ENCODE measurements around the gene RAB3GAP1. TPM values are rescaled to one million over a fixed set of nuclear protein-coding genes. Genes with fewer than 3 reads are reported as not detected.
"Not testable (repeated sequence)": the region's sequence is repeated elsewhere in the genome, so short reads cannot be mapped to it uniquely, and the experiment has no call there.

The RAB3GAP1 gene
- total RNA-seq, 1 experiment from 2014 or later = 36.8 TPM

- intact Hi-C loops (cut with micrococcal nuclease; ENCODE audit: unreplicated experiment) = no loop called here
- no peak overlapping the region for H3K27ac ChIP-seq
- no peak for DNase-seq
- H3K79me2 ChIP-seq (ENCODE audit: low read depth) = no peaks in the 10 kb centered on the region
- no peak overlapping the region for H3K4me2 ChIP-seq
- H3K9me2 ChIP-seq (ENCODE audit: insufficient read depth) = no peaks in the 10 kb centered on the region
- H4K20me1 ChIP-seq (ENCODE audit: insufficient read depth) = 0 out of 2 replicates have a peak, but pooled peaks cover 6% of the 10 kb centered on the region
- 0 out of 2 replicates have a peak, but pooled peaks cover 4% of the 10 kb centered on the region for H3F3A ChIP-seq (ENCODE audit: insufficient read depth, low read depth)
- H2AFZ ChIP-seq = no peak overlapping the region
- BruUV-seq (replicated peaks) = no TSS peak
- ChIA-PET CTCF (no interaction called here), POLR2A (ENCODE audit: unreplicated experiment) (no interaction called here)
- no peaks in the 10 kb centered on the region for H3K4me1 ChIP-seq (replicated peaks; ENCODE audit: insufficient read depth)
- H3K36me3 ChIP-seq (ENCODE audit: low read depth) = peaks cover 8% of the 10 kb centered on the region; the same call in 1 of the 2 replicates
- no peaks in the 10 kb centered on the region; the same call in 1 of the 2 replicates for H3K9me3 ChIP-seq (ENCODE audit: insufficient read depth, low read depth)
- no peaks in the 10 kb centered on the region for H3K27me3 ChIP-seq (ENCODE audit: insufficient read depth, low read depth)
- TF ChIP-seq EZH2 (IDR thresholded peaks at IDR 0.05; ENCODE audit: low read depth) (no peak), CTCF (conservative IDR thresholded peaks at IDR 0.05) (no peak)
- H3K4me3 ChIP-seq = no peak overlapping the region
Measured at GRCh38 chr2:135113322-135113721, 61.2 kb downstream of the RAB3GAP1 start.

DNA sequence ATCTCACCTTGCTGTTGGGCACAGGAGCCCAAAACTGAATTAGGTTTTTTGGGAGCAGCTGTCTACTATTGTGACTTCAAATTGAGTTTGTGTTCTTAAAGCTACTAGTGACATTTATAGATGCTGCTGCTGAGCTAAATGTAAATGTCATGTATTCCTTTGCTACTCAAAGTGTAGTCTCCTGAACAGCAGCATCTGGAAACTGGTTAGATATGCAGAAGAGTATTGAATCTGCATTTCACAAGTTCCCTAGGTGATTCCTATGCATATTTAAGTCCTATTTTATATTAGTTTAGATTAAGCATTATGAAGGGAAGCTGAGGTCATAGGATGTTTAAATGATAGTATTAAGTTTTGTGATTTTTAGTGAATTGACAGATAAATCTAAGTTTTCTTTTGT lies 67.5 kb downstream of the RAB3GAP1 start:
- 0 out of 2 replicates have a peak, but pooled peaks cover 13% of the 10 kb centered on the region for H3K36me3 ChIP-seq (ENCODE audit: low read depth)

DNA sequence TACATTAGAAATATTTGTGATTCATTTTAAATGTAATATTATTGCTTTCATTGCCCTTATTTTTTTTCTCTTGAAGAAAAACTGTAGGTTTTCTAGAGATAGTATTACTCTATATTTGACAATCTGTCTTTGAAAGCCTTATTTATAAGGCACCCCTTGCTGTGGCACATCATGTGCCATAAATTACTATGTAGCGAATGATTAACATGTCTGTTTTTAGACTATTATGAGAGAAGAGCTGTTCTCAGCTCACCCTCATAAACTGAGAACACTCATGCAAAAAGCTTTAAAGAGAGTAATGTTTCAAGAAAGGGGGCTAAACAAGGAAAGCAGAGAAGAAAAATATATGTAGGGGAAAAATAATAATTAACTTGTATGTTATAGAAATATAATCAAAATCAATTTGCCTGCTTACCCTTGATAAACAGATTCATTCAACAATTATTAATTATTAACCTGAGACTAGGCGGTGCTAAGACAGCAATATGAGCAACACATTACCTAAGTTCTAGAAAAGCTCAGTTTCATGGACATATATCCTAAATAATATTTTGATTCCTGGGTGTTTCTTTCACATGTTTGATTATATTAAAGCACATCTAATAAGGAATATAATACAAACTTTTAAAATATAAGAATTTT lies 69.0 kb downstream of the RAB3GAP1 start:
- intact Hi-C loops (cut with micrococcal nuclease; ENCODE audit: unreplicated experiment) = no loop called here
- BruUV-seq (replicated peaks) = no TSS peak
- Histone ChIP-seq H3K4me1 (replicated peaks; ENCODE audit: insufficient read depth) (peaks cover 10% of the 10 kb centered on the region; the same call in 1 of the 2 replicates), H4K20me1 (ENCODE audit: insufficient read depth) (no peaks in the 10 kb centered on the region), H3K27me3 (ENCODE audit: insufficient read depth, low read depth) (no peaks in the 10 kb centered on the region), H2AFZ (no peak overlapping the region), H3K79me2 (ENCODE audit: low read depth) (no peaks in the 10 kb centered on the region), H3K9me2 (ENCODE audit: insufficient read depth) (no peaks in the 10 kb centered on the region), H3K9me3 (ENCODE audit: insufficient read depth, low read depth) (no peaks in the 10 kb centered on the region), H3K36me3 (ENCODE audit: low read depth) (0 out of 2 replicates have a peak, but pooled peaks cover 8% of the 10 kb centered on the region), H3K27ac (no peak overlapping the region), H3K4me2 (no peak overlapping the region), H3K4me3 (no peak overlapping the region), H3F3A (ENCODE audit: insufficient read depth, low read depth) (peaks cover 4% of the 10 kb centered on the region; the same call in 1 of the 2 replicates)
- no peak for DNase-seq
- TF ChIP-seq CTCF (conservative IDR thresholded peaks at IDR 0.05) (no peak), EZH2 (IDR thresholded peaks at IDR 0.05; ENCODE audit: low read depth) (no peak)
- ChIA-PET POLR2A (ENCODE audit: unreplicated experiment) (no interaction called here), CTCF (no interaction called here)

More for the DNA sequence above, 67.5 kb downstream of the RAB3GAP1 start:
- intact Hi-C loops (cut with micrococcal nuclease; ENCODE audit: unreplicated experiment) = no loop called here
- ChIA-PET POLR2A (ENCODE audit: unreplicated experiment) (no interaction called here), CTCF (no interaction called here)
- H3F3A ChIP-seq (ENCODE audit: insufficient read depth, low read depth) = peaks cover 4% of the 10 kb centered on the region; the same call in 1 of the 2 replicates
- no peaks in the 10 kb centered on the region for H3K4me1 ChIP-seq (replicated peaks; ENCODE audit: insufficient read depth)
- TF ChIP-seq CTCF (conservative IDR thresholded peaks at IDR 0.05) = no peak
- no peak for TF ChIP-seq EZH2 (IDR thresholded peaks at IDR 0.05; ENCODE audit: low read depth)
- 0 out of 2 replicates have a peak, but pooled peaks cover 6% of the 10 kb centered on the region for H4K20me1 ChIP-seq (ENCODE audit: insufficient read depth)
- H3K4me2 ChIP-seq = no peak overlapping the region
- H3K79me2 ChIP-seq (ENCODE audit: low read depth) = no peaks in the 10 kb centered on the region
- H3K9me3 ChIP-seq (ENCODE audit: insufficient read depth, low read depth) = no peaks in the 10 kb centered on the region
- no peaks in the 10 kb centered on the region for H3K27me3 ChIP-seq (ENCODE audit: insufficient read depth, low read depth)
- no TSS peak for BruUV-seq (replicated peaks)
- no peaks in the 10 kb centered on the region for H3K9me2 ChIP-seq (ENCODE audit: insufficient read depth)
- DNase-seq = no peak
- H3K4me3 ChIP-seq = no peak overlapping the region
- H2AFZ ChIP-seq = no peak overlapping the region
- no peak overlapping the region for H3K27ac ChIP-seq

DNA sequence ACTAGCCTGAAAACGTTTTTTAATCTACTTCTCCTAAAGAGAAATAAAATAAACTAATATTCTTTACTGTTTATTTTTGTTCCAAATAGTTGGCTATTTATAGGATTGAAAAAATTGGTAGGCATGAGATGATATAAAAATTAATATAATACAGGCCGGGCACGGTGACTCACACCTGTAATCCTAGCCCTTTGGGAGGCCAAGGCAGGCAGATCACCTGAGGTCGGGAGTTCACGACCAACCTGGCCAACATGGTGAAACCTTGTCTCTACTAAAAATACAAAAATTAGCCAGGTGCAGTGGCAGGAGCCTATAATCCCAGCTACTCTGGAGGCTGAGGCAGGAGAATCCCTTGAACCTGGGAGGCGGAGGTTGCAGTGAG lies 69.6 kb downstream of the RAB3GAP1 start:
- H3F3A ChIP-seq (ENCODE audit: insufficient read depth, low read depth); BruUV-seq (replicated peaks); H3K9me2 ChIP-seq (ENCODE audit: insufficient read depth); H3K27ac ChIP-seq; H3K4me2 ChIP-seq; DNase-seq; H3K9me3 ChIP-seq (ENCODE audit: insufficient read depth, low read depth); H3K79me2 ChIP-seq (ENCODE audit: low read depth); intact Hi-C loops (cut with micrococcal nuclease; ENCODE audit: unreplicated experiment); H3K27me3 ChIP-seq (ENCODE audit: insufficient read depth, low read depth); POLR2A ChIA-PET (ENCODE audit: unreplicated experiment); H4K20me1 ChIP-seq (ENCODE audit: insufficient read depth); CTCF ChIA-PET; H3K4me3 ChIP-seq; H2AFZ ChIP-seq; H3K4me1 ChIP-seq (replicated peaks; ENCODE audit: insufficient read depth): not testable (repeated sequence)
- H3K36me3 ChIP-seq (ENCODE audit: low read depth) = peaks cover 12% of the 10 kb centered on the region; the same call in 1 of the 2 replicates
